GM19043 (cell line): ENCODE measurements around the gene GRIN3B.

Source experiments
- ATAC-seq: cut with Tn5 transposase; IDR thresholded peaks from one replicate; pipeline ENCODE4 v1.9.1; 2021; ENCODE audit warnings: low read depth; ENCODE audit not compliant: unreplicated experiment

GRIN3B gene

DNA sequence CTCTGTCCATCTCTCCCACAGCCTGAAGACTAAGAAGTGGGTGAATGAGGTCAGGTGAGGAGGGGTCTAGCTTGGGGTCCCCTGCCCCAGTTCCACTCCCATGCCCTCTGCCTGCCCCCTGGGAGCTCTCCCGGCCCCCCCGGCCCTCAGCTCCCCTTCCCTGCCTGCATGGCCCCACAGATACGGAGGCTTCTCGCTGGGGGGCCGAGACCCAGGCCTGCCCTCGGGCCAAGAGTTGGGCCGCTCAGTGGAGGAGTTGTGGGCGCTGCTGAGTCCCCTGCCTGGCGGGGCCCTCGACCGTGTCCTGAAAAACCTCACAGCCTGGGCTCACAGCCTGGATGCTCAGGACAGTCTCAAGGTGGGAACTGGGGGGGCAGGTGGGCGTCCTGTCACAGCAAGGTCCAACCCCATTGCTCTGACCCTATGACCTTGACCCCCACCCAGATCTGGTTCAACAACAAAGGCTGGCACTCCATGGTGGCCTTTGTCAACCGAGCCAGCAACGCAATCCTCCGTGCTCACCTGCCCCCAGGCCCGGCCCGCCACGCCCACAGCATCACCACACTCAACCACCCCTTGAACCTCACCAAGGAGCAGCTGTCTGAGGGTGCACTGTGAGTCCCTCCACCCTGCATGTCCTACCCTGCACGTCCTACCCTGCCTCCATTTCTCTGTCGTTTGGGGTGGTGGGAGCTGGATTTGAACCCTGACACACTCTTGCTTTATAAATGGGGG is 55.8 kb downstream of the GRIN3B start:
- ATAC-seq: no peak

DNA sequence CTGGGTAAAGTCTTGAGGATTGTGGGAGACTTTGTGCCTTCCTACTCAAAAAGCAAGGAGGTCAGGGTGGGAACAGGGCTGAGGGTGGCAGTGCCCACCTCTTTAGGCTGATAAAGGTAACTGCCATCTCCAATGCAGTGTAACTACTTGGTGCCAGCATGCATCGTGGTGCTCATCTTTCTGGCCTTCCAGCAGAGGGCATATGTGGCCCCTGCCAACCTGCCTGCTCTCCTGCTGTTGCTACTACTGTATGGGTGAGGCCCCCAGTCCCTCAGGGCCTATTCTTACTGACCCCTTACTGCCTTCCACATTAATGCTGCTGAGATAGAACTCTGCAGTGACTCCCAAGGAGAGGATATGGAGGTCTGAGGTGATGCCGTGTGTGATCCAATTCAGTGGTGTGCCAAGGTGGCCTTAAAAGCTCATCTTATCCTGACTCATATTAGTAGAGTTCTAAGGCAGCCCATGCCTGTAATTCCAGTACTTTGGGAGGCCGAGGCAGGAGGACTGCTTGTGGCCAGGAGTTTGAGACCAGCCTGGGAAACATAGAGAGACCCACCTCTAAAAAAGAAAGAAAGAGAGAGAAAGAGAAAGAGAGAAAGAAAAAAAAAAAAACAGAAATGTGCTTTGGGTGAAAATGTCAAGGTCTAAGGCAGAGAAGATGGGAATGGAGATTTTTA is 57.1 kb downstream of the GRIN3B start:
- ATAC-seq: no peak

DNA sequence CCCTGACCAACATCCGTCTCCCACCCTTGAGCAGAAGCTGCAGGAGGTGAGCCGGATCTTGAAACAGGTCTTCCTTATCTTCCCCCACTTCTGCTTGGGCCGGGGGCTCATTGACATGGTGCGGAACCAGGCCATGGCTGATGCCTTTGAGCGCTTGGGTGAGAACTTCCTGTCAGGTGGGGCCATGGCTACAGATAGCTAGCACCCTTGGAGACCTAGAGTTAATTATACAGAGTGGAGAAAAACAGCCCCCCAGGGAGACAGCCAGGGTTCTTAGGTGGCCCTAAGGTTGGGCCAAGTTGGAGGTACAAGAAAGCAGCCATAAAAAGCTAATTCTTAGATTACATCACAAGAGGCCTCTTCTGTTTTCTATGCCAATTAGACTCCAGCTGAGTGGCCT is 57.9 kb downstream of the GRIN3B start:
- no peak for ATAC-seq
